HEK293 (cell line): ENCODE data around the gene SLU7.

ENCODE experiments used
- HOXA7 ChIP-seq: sonication (generic); formaldehyde crosslinking; IDR thresholded peaks from 2 replicates; pipeline ENCODE4 v1.8.1; 2022; ENCODE audit warnings: missing genetic modification reagents, borderline replicate concordance
- ZNF112 ChIP-seq: fragments of 450-650 bp; formaldehyde crosslinking; IDR thresholded peaks from 2 replicates; pipeline ENCODE4 v1.5.0; 2017; ENCODE audit warnings: missing biosample characterization, missing genetic modification characterization
- ZNF335 ChIP-seq: fragments of 450-650 bp; formaldehyde crosslinking; conservative IDR thresholded peaks from 2 replicates; pipeline ENCODE4 v1.5.1; 2016; ENCODE audit warnings: missing biosample characterization, missing genetic modification characterization
- TF ChIP-seq, protein P1 (sequence below): fragments of 450-650 bp; formaldehyde crosslinking; IDR thresholded peaks from 2 replicates; pipeline ENCODE4 v1.5.1; 2016; ENCODE audit warnings: missing biosample characterization, missing genetic modification characterization

DNA sequence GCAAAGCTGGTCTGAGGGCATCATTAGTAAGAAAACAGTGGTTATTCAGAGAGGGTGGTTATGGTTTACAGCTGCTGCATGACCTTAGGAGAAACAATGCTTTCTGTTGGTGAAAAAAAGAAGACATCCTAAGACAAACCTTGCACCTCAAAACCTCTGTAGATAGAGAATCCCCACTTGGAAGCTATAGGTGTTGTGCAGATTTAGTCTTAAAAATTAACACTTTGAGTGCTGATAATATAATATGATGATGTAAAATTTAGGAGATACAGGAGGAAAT lies 1.4 kb upstream of the SLU7 start:
- TF ChIP-seq ZNF112 (tag by site-specific recombination) (no peak), ZNF335 (no peak), HOXA7 (CRISPR knock-in tag) (no peak)
- TF ChIP-seq, protein P1, sequence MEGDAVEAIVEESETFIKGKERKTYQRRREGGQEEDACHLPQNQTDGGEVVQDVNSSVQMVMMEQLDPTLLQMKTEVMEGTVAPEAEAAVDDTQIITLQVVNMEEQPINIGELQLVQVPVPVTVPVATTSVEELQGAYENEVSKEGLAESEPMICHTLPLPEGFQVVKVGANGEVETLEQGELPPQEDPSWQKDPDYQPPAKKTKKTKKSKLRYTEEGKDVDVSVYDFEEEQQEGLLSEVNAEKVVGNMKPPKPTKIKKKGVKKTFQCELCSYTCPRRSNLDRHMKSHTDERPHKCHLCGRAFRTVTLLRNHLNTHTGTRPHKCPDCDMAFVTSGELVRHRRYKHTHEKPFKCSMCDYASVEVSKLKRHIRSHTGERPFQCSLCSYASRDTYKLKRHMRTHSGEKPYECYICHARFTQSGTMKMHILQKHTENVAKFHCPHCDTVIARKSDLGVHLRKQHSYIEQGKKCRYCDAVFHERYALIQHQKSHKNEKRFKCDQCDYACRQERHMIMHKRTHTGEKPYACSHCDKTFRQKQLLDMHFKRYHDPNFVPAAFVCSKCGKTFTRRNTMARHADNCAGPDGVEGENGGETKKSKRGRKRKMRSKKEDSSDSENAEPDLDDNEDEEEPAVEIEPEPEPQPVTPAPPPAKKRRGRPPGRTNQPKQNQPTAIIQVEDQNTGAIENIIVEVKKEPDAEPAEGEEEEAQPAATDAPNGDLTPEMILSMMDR (tag by site-specific recombination): no peak
